ENCODE measurements around the gene APOL6. TPM values are rescaled to one million over a fixed set of nuclear protein-coding genes. Genes with fewer than 3 reads are reported as not detected.

Gene APOL6
- total and polyA plus RNA-seq, 9 donors: 0.86 to 2.6 (median 1.9) TPM

- Histone ChIP-seq H3K36me3 (ENCODE audit: control insufficient read depth, insufficient read depth, low read length) (peaks cover 3% of the 10 kb centered on the region), H3K9me3 (replicated peaks; ENCODE audit: control insufficient read depth, low read depth, low read length) (peaks cover 2% of the 10 kb centered on the region), H3K4me1 (ENCODE audit: control insufficient read depth, insufficient read depth, low read length) (peaks cover 47% of the 10 kb centered on the region), H3K27me3 (ENCODE audit: control insufficient read depth, insufficient read depth, low read length) (no peaks in the 10 kb centered on the region), H3K4me3 (ENCODE audit: low read length) (no peak overlapping the region), H3K27ac (ENCODE audit: low read length) (peak overlapping the region; percentile 79)
- no peak for DNase-seq
- WGBS (ENCODE audit: insufficient coverage): 82% methylated on average over 2 of the region's 8 CpGs
These were observed 41.3 kb upstream of the APOL6 start for GRCh38 chr22:35606916-35607315.

- Histone ChIP-seq H3K4me1 (ENCODE audit: control insufficient read depth, insufficient read depth, low read length) (peaks cover 48% of the 10 kb centered on the region), H3K36me3 (ENCODE audit: control insufficient read depth, insufficient read depth, low read length) (peaks cover 3% of the 10 kb centered on the region)
These were observed 40.2 kb upstream of the APOL6 start for GRCh38 chr22:35608088-35608487.

GRCh38 chr22:35609261-35609660 lies 39.0 kb upstream of the APOL6 start:
- H3K4me1 ChIP-seq (ENCODE audit: control insufficient read depth, insufficient read depth, low read length): peaks cover 45% of the 10 kb centered on the region
- WGBS (ENCODE audit: insufficient coverage): 83% methylated on average over 9 of the region's 9 CpGs
- H3K27me3 ChIP-seq (ENCODE audit: control insufficient read depth, insufficient read depth, low read length): no peaks in the 10 kb centered on the region
- DNase-seq: no peak
- peaks cover 2% of the 10 kb centered on the region for H3K9me3 ChIP-seq (replicated peaks; ENCODE audit: control insufficient read depth, low read depth, low read length)
- H3K4me3 ChIP-seq (ENCODE audit: low read length): no peak overlapping the region
- peaks cover 3% of the 10 kb centered on the region for H3K36me3 ChIP-seq (ENCODE audit: control insufficient read depth, insufficient read depth, low read length)
- no peak overlapping the region for H3K27ac ChIP-seq (ENCODE audit: low read length)

More at GRCh38 chr22:35608088-35608487, 40.2 kb upstream of the APOL6 start:
- Histone ChIP-seq H3K4me3 (ENCODE audit: low read length) (no peak overlapping the region), H3K27me3 (ENCODE audit: control insufficient read depth, insufficient read depth, low read length) (no peaks in the 10 kb centered on the region), H3K27ac (ENCODE audit: low read length) (no peak overlapping the region), H3K9me3 (replicated peaks; ENCODE audit: control insufficient read depth, low read depth, low read length) (peaks cover 2% of the 10 kb centered on the region)
- WGBS (ENCODE audit: insufficient coverage): 47% methylated on average over 11 of the region's 11 CpGs
- DNase-seq: no peak

- no peak for DNase-seq
These were observed 38.5 kb upstream of the APOL6 start for GRCh38 chr22:35609761-35610160.

GRCh38 chr22:35610741-35611140 lies 37.5 kb upstream of the APOL6 start:
- peaks cover 30% of the 10 kb centered on the region for H3K4me1 ChIP-seq (ENCODE audit: control insufficient read depth, insufficient read depth, low read length)

More at GRCh38 chr22:35609761-35610160, 38.5 kb upstream of the APOL6 start:
- H3K4me1 ChIP-seq (ENCODE audit: control insufficient read depth, insufficient read depth, low read length): peaks cover 40% of the 10 kb centered on the region
- H3K9me3 ChIP-seq (replicated peaks; ENCODE audit: control insufficient read depth, low read depth, low read length): peaks cover 2% of the 10 kb centered on the region
- H3K27ac ChIP-seq (ENCODE audit: low read length): no peak overlapping the region
- peaks cover 3% of the 10 kb centered on the region for H3K36me3 ChIP-seq (ENCODE audit: control insufficient read depth, insufficient read depth, low read length)
- H3K4me3 ChIP-seq (ENCODE audit: low read length): no peak overlapping the region
- no peaks in the 10 kb centered on the region for H3K27me3 ChIP-seq (ENCODE audit: control insufficient read depth, insufficient read depth, low read length)
- WGBS (ENCODE audit: insufficient coverage): 56% methylated on average over 2 of the region's 4 CpGs

DNA sequence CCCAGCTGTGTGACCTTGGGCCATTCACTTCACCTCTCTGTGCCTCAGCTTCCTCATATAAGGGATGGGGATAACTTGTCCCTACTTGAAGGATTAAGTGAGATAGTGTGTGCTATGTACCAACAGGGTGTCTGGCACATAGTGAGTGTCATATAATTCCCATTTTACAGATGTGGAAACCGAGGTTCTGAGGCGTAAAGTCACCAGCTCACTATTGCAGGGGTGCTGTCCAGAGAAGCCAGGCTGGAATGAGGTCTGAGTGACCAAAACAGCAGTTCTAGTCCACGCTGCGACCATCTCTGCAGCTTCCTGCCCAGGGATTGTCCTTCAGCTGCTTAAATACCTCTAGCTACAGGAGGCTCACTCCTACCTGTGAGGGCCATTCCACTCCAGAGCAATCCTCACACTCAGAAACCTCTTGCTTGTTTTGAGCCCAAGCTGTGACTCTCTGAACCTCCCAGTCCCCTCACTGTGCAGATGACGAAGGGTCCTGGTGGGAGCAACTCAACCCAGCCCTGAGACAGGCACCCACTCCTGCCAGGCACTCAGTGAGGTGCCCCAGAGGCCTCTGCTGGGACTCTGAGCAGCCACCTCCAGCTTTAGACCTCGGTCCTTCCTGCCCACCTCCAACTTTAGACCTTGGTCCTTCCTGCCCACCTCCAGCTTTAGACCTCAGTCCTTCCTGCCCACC lies 36.9 kb upstream of the APOL6 start:
- peaks cover 3% of the 10 kb centered on the region for H3K36me3 ChIP-seq (ENCODE audit: control insufficient read depth, insufficient read depth, low read length)
- H3K4me1 ChIP-seq (ENCODE audit: control insufficient read depth, insufficient read depth, low read length): peaks cover 24% of the 10 kb centered on the region
- H3K4me3 ChIP-seq (ENCODE audit: low read length): no peak overlapping the region
- H3K27ac ChIP-seq (ENCODE audit: low read length): no peak overlapping the region
- peaks cover 2% of the 10 kb centered on the region for H3K9me3 ChIP-seq (replicated peaks; ENCODE audit: control insufficient read depth, low read depth, low read length)
- 93% methylated on average over 5 of the region's 6 CpGs for WGBS (ENCODE audit: insufficient coverage)
- no peaks in the 10 kb centered on the region for H3K27me3 ChIP-seq (ENCODE audit: control insufficient read depth, insufficient read depth, low read length)
- no peak for DNase-seq

More at GRCh38 chr22:35610741-35611140, 37.5 kb upstream of the APOL6 start:
- no peak for DNase-seq
- 87% methylated on average over 9 of the region's 10 CpGs for WGBS (ENCODE audit: insufficient coverage)
- Histone ChIP-seq H3K9me3 (replicated peaks; ENCODE audit: control insufficient read depth, low read depth, low read length) (peaks cover 2% of the 10 kb centered on the region), H3K4me3 (ENCODE audit: low read length) (no peak overlapping the region), H3K36me3 (ENCODE audit: control insufficient read depth, insufficient read depth, low read length) (peaks cover 3% of the 10 kb centered on the region), H3K27ac (ENCODE audit: low read length) (no peak overlapping the region), H3K27me3 (ENCODE audit: control insufficient read depth, insufficient read depth, low read length) (no peaks in the 10 kb centered on the region)

DNA sequence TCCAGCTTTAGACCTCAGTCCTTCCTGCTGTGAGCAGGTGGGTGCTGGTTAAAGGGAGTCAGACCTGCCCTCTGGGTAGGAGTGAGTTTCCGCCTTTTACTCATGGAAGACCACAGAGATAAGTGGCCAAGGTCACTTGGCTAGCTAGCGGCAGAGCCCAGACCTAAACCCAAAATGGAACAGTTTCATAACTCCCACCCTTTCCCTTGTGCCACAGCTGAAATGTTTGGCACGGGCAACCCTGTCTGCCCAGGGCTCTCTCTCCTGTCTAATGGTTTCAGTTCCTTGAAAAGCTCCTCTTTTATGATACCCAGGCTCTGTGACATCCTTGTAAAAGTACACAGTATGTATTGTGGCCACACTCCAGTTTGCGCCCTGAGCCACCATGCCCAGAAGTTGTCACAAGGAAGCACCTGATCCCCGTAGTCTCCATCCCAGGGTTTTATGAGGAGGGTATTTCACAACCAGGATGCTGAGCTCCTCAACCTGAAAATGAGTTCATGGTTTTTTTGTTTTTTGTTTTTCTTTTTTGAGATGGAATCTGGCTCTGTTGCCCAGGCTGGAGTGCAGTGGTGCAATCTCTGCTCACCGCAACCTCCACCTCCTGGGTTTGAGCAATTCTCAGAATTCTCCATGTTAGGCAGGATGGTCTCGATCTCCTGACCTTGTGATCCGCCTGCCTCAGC lies 36.2 kb upstream of the APOL6 start:
- Histone ChIP-seq H3K9me3 (replicated peaks; ENCODE audit: control insufficient read depth, low read depth, low read length) (peaks cover 2% of the 10 kb centered on the region), H3K27me3 (ENCODE audit: control insufficient read depth, insufficient read depth, low read length) (peaks cover 1% of the 10 kb centered on the region), H3K36me3 (ENCODE audit: control insufficient read depth, insufficient read depth, low read length) (peaks cover 3% of the 10 kb centered on the region), H3K27ac (ENCODE audit: low read length) (no peak overlapping the region), H3K4me1 (ENCODE audit: control insufficient read depth, insufficient read depth, low read length) (peaks cover 21% of the 10 kb centered on the region), H3K4me3 (ENCODE audit: low read length) (no peak overlapping the region)
- 83% methylated on average over 8 of the region's 8 CpGs for WGBS (ENCODE audit: insufficient coverage)
- no peak for DNase-seq

DNA sequence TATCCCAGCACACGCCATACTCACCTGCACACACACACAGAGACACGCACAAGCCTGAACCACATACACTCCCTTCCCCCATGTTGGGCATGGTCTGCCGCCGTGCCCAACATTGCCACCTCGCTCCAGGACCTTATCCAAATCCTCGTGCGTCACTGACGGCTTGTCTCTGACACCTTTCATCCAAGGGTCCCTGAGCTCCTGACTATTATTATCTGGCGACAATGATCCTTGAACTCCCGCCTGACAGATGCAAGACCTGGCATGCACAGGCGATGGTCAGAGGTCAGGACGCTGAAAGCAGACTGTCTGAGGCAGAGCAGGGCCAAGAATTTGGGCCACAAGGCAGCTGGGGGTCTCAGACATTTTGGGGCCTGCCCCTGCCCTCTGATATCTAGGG lies 35.3 kb upstream of the APOL6 start:
- WGBS (ENCODE audit: insufficient coverage): 73% methylated on average over 12 of the region's 12 CpGs
- Histone ChIP-seq H3K27me3 (ENCODE audit: control insufficient read depth, insufficient read depth, low read length) (peaks cover 2% of the 10 kb centered on the region), H3K4me3 (ENCODE audit: low read length) (no peak overlapping the region), H3K36me3 (ENCODE audit: control insufficient read depth, insufficient read depth, low read length) (peaks cover 3% of the 10 kb centered on the region), H3K4me1 (ENCODE audit: control insufficient read depth, insufficient read depth, low read length) (peaks cover 23% of the 10 kb centered on the region), H3K9me3 (replicated peaks; ENCODE audit: control insufficient read depth, low read depth, low read length) (peaks cover 2% of the 10 kb centered on the region), H3K27ac (ENCODE audit: low read length) (no peak overlapping the region)
- no peak for DNase-seq

- WGBS (ENCODE audit: insufficient coverage): no CpG with 5 or more reads among the region's 2 CpGs
- Histone ChIP-seq H3K4me3 (ENCODE audit: low read length) (no peak overlapping the region), H3K4me1 (ENCODE audit: control insufficient read depth, insufficient read depth, low read length) (peaks cover 22% of the 10 kb centered on the region), H3K36me3 (ENCODE audit: control insufficient read depth, insufficient read depth, low read length) (peaks cover 3% of the 10 kb centered on the region), H3K27ac (ENCODE audit: low read length) (no peak overlapping the region), H3K9me3 (replicated peaks; ENCODE audit: control insufficient read depth, low read depth, low read length) (peaks cover 2% of the 10 kb centered on the region), H3K27me3 (ENCODE audit: control insufficient read depth, insufficient read depth, low read length) (peaks cover 2% of the 10 kb centered on the region)
- no peak for DNase-seq
These were observed 33.8 kb upstream of the APOL6 start for GRCh38 chr22:35614404-35614803.

DNA sequence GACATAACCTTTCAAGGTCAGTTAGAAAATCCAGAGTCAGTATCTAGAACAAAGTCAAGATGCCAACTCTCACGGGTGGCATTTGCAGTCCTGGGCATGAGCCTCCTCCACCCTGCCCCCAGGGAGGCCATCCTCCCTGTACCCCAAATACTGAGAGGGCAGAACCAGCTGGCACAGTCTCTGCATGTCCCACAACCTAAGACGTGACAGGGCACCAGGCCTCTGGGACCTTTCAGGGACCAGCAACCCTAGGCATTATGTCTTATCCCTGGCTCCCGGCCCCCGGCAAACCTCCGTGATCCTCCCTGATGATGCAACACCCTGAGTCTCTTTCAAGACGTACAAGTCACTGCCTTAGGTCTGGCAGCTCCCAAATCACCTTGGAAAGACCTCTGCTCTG lies 33.1 kb upstream of the APOL6 start:
- H3K4me3 ChIP-seq (ENCODE audit: low read length): no peak overlapping the region
- peaks cover 28% of the 10 kb centered on the region for H3K4me1 ChIP-seq (ENCODE audit: control insufficient read depth, insufficient read depth, low read length)
- no peak for DNase-seq
- H3K36me3 ChIP-seq (ENCODE audit: control insufficient read depth, insufficient read depth, low read length): peaks cover 3% of the 10 kb centered on the region
- H3K9me3 ChIP-seq (replicated peaks; ENCODE audit: control insufficient read depth, low read depth, low read length): no peaks in the 10 kb centered on the region
- H3K27me3 ChIP-seq (ENCODE audit: control insufficient read depth, insufficient read depth, low read length): peaks cover 2% of the 10 kb centered on the region
- 90% methylated on average over 6 of the region's 6 CpGs for WGBS (ENCODE audit: insufficient coverage)
- H3K27ac ChIP-seq (ENCODE audit: low read length): no peak overlapping the region

Data from muscle of leg (tissue), 11 donors.